ENCODE data around the gene HRH1.
"Not testable (repeated sequence)": the region's sequence is repeated elsewhere in the genome, so short reads cannot be mapped to it uniquely, and the experiment has no call there.

Gene HRH1

DNA sequence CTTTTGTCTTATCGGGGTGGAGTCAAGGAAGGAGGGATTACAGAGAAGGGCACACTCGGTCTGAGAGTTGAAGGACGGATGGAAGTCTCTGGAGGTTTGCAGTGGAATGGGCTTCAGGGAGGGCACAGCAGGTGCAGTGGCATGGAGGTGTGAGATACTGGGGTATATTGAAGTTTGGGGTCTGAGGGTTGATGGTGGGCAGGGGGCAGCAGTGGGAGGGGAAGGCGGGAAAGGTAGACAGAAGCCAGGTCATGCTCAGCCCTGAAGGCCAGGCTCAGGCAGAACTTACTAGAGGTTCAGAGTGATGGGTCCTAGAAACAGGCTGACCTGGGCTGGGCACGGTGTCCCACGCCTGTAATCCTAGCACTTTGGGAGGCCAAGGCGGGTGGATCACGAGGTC is 52.7 kb downstream of the HRH1 start:
- no peak for DNase-seq

DNA sequence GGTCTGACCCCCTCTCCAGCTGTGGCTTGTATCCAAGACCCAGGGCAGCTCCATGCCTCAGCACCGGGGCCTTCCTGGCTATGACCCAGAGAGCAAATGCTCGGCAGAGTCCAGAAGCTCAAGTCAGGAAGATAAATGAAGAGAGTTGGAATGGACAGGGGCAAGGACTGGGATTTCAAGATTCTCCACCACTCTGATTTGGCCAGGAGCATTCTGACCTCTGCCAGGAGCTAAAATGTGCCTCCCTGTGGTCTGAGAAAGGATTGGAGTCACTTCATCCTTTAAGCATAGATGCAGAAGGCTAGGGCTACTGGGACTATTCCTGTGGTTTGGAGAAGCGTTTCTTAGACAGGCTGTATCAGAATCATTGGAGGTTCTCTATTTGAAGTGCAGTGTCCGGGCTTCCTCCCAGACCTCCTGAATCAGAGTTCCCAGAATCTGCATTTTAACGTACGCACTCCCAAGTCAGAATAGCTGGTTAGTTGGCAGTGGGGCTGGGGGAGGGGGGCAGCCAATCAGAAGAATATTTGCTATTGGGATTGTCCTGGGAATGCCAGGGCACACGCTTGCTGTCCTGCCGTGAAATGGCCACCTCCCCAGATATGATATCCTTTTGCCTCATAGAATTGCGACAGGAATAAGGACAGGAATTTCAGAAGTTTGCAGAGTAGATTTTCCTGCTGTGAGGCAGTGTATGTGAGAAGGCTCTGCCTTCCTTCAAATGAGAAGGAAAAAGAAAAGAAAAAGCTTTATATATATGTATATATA is 57.4 kb downstream of the HRH1 start:
- peak; percentile 68 for DNase-seq

GRCh38 chr3:11212299-11212608 is 58.0 kb downstream of the HRH1 start:
- peak; percentile 74 for DNase-seq

- DNase-seq: no peak
Measured at GRCh38 chr3:11212784-11213183, 58.5 kb downstream of the HRH1 start.

- no peak for DNase-seq
Measured at GRCh38 chr3:11213810-11214450, 59.6 kb downstream of the HRH1 start.

DNA sequence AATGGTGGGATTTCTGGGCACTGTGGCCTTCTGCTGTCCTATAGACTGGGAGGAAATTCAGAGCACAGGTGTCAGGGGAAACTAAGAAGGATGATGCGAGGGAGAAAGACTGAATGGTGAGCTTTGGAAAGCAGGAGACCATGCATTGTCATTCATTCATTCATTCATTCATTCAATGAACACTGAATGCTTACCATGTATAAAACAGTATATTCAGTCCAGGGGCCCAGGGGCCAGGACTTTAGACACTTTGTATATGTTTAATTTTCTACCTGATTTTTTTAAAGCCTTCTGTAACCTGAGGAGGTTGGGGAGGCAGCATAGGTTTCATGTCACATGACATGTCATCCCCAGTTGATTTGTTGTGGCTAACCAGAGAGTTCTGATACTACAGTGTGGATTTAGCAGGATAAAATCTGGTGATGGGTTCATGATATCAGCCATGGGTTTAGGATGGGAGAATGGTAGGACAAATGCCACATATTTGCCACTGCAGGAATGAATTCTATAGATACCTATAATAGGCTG is 60.2 kb downstream of the HRH1 start:
- no peak for DNase-seq

DNA sequence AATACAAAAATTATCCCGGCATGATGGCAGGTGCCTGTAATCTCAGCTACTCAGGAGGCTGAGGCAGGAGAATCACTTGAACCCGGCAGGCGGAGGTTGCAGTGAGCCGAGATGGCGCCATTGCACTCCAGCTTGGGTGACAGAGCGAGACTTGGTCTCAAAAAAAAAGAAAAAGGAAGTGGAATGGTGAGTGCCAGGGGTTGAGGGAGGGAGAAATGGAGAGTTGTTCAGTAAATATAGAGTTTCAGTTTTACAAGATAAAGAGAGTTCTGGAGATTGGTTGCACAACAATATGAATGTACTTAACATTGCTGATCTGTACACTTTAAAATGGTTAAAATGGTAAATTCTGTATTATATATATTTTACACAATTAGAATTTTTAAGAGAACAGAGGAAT is 63.1 kb downstream of the HRH1 start:
- DNase-seq: not testable (repeated sequence)

- no peak for DNase-seq
Measured at GRCh38 chr3:11220230-11220629, 65.9 kb downstream of the HRH1 start.

GRCh38 chr3:11221818-11222415 is 67.6 kb downstream of the HRH1 start:
- no peak for DNase-seq

GRCh38 chr3:11224010-11224409 is 69.7 kb downstream of the HRH1 start:
- no peak for DNase-seq

DNA sequence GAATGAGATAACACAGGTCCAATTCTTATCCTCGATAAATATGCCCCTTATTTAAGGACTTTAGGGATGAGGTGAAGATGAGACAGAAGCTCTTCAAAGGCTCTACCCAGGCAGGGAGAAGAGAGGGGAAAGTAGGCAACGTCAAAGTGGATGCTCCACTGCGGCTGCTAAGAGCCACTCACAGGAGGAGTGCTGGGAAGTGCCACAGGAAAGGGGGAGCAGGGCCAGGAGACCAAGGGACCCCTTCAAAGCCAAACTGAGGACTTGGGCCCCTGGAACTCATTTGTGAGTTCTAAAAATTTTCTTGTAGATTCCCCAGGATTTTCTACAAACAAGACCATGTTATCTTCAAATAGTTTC is 70.6 kb downstream of the HRH1 start:
- no peak for DNase-seq

DNA sequence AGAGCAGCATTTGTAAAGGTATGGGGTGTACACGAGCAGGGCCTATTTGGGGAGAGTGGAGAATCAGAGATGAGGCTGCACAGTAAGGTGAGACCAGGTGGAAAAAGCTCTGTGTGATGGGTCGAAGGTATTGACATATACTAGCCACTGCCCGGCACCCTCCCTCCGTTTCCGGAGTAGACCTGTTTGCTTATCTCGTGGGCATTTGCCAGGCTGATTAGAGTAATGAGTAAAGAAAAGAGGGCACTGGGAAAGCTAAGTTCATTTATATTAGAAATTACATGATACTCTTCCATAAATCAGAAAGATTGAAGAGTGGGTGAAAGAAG is 71.7 kb downstream of the HRH1 start:
- DNase-seq: no peak

- DNase-seq: no peak
Measured at GRCh38 chr3:11228041-11228440, 73.7 kb downstream of the HRH1 start.

- no peak for DNase-seq
Measured at GRCh38 chr3:11230125-11230524, 75.8 kb downstream of the HRH1 start.

GRCh38 chr3:11230832-11231231 is 76.5 kb downstream of the HRH1 start:
- no peak for DNase-seq

DNA sequence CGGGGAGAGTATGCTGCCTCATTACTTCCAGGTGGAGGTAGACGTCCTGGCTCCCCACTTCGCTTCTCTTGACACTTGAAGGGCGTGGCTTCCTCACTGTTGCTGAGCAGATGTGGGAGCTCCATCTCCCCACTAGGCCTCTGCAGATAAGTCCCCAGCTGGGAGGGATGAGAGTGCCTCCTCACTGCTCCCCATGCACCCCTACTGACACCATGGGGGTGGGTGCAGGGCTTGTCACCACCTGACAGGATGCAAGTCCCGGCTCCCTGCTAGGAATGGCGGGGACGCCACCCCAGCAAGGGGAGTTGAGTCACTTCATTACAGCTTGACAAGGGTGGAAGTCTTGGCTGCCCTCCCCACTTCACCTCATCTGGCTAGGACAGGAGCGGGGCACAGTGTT is 81.1 kb downstream of the HRH1 start:
- DNase-seq: no peak

GRCh38 chr3:11236588-11237461 is 82.5 kb downstream of the HRH1 start:
- peak; percentile 65 for DNase-seq

DNA sequence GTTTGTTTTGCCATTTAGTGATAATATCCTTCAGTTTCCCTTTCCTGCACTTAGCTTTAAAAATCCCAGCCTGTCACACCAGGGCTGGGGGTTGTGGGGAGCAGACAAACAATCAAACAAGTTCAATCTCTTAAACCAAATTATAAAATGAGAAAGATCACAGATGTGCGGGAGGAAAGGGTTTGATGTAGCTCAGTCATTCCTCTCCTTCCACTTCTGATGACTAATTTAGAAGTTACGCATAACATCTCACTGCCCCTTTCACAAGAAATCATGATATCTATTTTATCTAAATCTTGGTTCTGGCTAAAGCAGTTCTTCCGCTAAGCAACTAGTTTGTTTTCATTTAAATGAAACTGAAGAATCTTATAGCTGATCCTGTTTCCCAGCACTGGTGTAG is 83.8 kb downstream of the HRH1 start:
- DNase-seq: peak; percentile 94

DNA sequence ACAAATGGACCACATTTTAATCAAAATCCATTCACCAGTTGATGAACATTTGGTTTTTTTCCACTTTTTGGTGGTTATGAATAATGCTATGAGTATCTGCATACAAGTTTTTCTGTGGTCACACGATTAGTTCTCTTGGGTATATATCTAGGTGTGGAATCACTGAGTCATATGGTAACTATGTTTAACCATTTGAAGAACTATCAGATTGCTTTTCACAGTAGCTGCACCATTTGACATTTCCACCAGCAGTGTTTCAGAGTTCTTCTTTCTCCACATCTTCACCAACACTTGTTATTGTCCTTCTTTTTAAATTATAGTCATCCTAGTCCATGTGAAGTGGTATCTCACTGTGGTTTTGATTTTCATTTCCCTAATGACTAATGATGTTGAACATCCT is 84.6 kb downstream of the HRH1 start:
- DNase-seq: peak; percentile 96

- no peak for DNase-seq
Measured at GRCh38 chr3:11239796-11240195, 85.5 kb downstream of the HRH1 start.

- no peak for DNase-seq
Measured at GRCh38 chr3:11240496-11240895, 86.2 kb downstream of the HRH1 start.

DNA sequence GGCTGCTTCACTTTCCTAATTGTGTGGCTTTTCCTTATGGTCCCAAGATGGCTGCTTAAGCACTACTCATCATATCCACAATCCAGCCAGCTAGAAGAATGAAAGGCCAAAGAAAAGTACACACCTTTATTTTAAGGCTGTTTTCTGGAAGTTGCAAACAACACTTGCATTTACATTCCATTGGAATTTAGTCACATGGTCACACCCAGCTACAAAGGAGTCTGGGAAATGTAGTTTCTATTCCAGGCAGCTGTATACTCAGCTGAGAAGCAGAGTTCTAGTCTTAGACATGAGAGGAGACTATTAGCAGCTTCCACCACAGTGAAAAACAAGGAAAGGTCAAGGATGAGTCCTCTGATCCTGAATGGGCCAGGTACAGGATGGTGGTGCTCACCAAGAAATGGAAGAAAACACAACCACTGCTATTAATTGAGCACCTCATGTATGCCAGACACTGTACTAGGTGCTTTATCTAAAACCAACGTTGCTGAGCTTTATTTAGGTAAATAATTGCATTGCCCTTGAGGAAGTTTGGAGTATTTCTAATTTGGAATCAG is 89.9 kb downstream of the HRH1 start:
- DNase-seq: peak; percentile 51

DNA sequence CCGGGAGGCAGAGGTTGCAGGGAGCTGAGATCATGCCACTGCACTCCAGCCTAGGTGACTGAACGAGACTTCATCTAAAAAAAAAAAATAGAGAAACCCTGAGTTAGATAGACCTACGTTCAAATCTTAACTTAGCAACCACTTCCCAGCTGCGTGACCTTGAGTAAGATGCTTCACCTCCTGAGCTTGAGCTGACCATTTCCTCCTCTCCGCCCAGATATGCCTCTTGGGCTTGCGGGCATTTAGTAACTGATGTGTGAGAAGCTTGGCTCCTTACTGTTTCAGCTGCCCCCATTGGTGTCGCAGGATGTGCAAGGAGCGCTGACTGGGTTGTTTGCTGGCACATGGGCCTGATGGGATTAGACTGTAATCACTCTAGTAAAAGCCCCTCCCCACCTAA is 91.0 kb downstream of the HRH1 start:
- no peak for DNase-seq

Data from HCEC 1CT (cell line).